TTC549 (cell line): ENCODE data around the gene DCAF6.

ENCODE experiments used
- FAIRE-seq: peaks from 2 replicates; lab custom pipeline; 2012; peaks lifted over from hg19 to GRCh38; lab: Jason Lieb, UNC

Gene DCAF6

GRCh38 chr1:168087696-168088095 is 151.2 kb downstream of the DCAF6 start:
- no peak for FAIRE-seq

GRCh38 chr1:168088511-168089325 is 152.2 kb downstream of the DCAF6 start:
- FAIRE-seq, result no peak

GRCh38 chr1:168089326-168089978 is 153.0 kb downstream of the DCAF6 start:
- FAIRE-seq, result no peak

GRCh38 chr1:168089979-168090337 is 153.5 kb downstream of the DCAF6 start:
- FAIRE-seq, result no peak

GRCh38 chr1:168090395-168090794 is 153.9 kb downstream of the DCAF6 start:
- no peak for FAIRE-seq

GRCh38 chr1:168091063-168091462 is 154.6 kb downstream of the DCAF6 start:
- FAIRE-seq, result no peak

GRCh38 chr1:168091720-168092550 is 155.5 kb downstream of the DCAF6 start:
- FAIRE-seq, result no peak

GRCh38 chr1:168092566-168093355 is 156.3 kb downstream of the DCAF6 start:
- no peak for FAIRE-seq

- FAIRE-seq, result no peak
These were observed 157.1 kb downstream of the DCAF6 start for GRCh38 chr1:168093616-168094015.

GRCh38 chr1:168095476-168095875 is 159.0 kb downstream of the DCAF6 start:
- no peak for FAIRE-seq

GRCh38 chr1:168096296-168097165 is 160.0 kb downstream of the DCAF6 start:
- no peak for FAIRE-seq

GRCh38 chr1:168097921-168098528 is 161.5 kb downstream of the DCAF6 start:
- no peak for FAIRE-seq

- no peak for FAIRE-seq
These were observed 162.2 kb downstream of the DCAF6 start for GRCh38 chr1:168098534-168099320.

- no peak for FAIRE-seq
These were observed 162.9 kb downstream of the DCAF6 start for GRCh38 chr1:168099337-168099801.

GRCh38 chr1:168100315-168101002 is 164.0 kb downstream of the DCAF6 start:
- no peak for FAIRE-seq

GRCh38 chr1:168101336-168101735 is 164.9 kb downstream of the DCAF6 start:
- FAIRE-seq, result no peak

- FAIRE-seq, result no peak
These were observed 166.0 kb downstream of the DCAF6 start for GRCh38 chr1:168102487-168102886.

GRCh38 chr1:168104535-168104934 is 168.1 kb downstream of the DCAF6 start:
- no peak for FAIRE-seq

GRCh38 chr1:168105846-168106245 is 169.4 kb downstream of the DCAF6 start:
- FAIRE-seq, result no peak
